OCI-LY7 (cell line): ENCODE results near the gene LPP. TPM values are rescaled to one million over a fixed set of nuclear protein-coding genes. Genes with fewer than 3 reads are reported as not detected.

ENCODE experiments used
- BruUV-seq: library from RNA; stranded (reverse); fragments of 400-500 nt; replicated peaks from 2 replicates; lab custom pipeline; 2021; lab: Mats Ljungman, UMichigan
- CTCF ChIA-PET: fragments of 300-600 bp; sonication (Branson Sonifier 250); formaldehyde crosslinking; loops from one replicate; lab custom pipeline; 2022; ENCODE audit warnings: antibody characterized with exemption; ENCODE audit not compliant: unreplicated experiment; lab: Charles Lee
- POLR2A ChIA-PET: fragments of 300-600 bp; sonication (Branson Sonifier 250); formaldehyde crosslinking; loops from one replicate; lab custom pipeline; 2022; ENCODE audit warnings: antibody characterized with exemption; lab: Charles Lee
- DNase-seq: peaks from one replicate; pipeline ENCODE4 v3.0.0-alpha.2; 2015; ENCODE audit warnings: low spot score
- H2AFZ ChIP-seq: fragments of 200-600 bp; sonication (generic), shearing (Covaris generic); 2 replicates; pipeline ENCODE4 v1.6.1; 2014; ENCODE audit warnings: mild to moderate bottlenecking, antibody characterized with exemption, low read length, moderate library complexity
- H3K27ac ChIP-seq: fragments of 200-600 bp; sonication (generic); 2 replicates; pipeline ENCODE4 v1.5.1; 2014; ENCODE audit warnings: mixed run types, low read depth, mild to moderate bottlenecking, moderate library complexity, low read length, inconsistent platforms; ENCODE audit not compliant: poor library complexity, severe bottlenecking
- H3K36me3 ChIP-seq: fragments of 200-600 bp; sonication (generic); 2 replicates; pipeline ENCODE4 v1.6.1; 2014; ENCODE audit warnings: mild to moderate bottlenecking, antibody characterized with exemption, low read length, moderate library complexity, mixed read lengths; ENCODE audit not compliant: insufficient read depth
- H3K4me1 ChIP-seq: fragments of 200-600 bp; sonication (generic); 2 replicates; pipeline ENCODE4 v1.5.1; 2014; ENCODE audit warnings: mild to moderate bottlenecking, low read length; ENCODE audit not compliant: insufficient read depth, poor library complexity, severe bottlenecking
- H3K4me2 ChIP-seq: fragments of 200-600 bp; sonication (generic); 2 replicates; pipeline ENCODE4 v1.6.1; 2014; ENCODE audit warnings: mild to moderate bottlenecking, low read length
- H3K4me3 ChIP-seq: fragments of 200-600 bp; sonication (generic); 2 replicates; pipeline ENCODE4 v1.5.1; 2014; ENCODE audit warnings: mild to moderate bottlenecking, low read depth, low read length; ENCODE audit not compliant: poor library complexity, severe bottlenecking
- H3K79me2 ChIP-seq: fragments of 200-600 bp; sonication (generic); 2 replicates; pipeline ENCODE4 v1.6.1; 2016; ENCODE audit warnings: low read depth, mild to moderate bottlenecking, low read length, moderate library complexity, mixed read lengths; ENCODE audit not compliant: insufficient read depth
- H3K9me2 ChIP-seq: fragments of 200-600 bp; sonication (generic); 2 replicates; pipeline ENCODE4 v1.6.1; 2016; ENCODE audit warnings: mild to moderate bottlenecking, low read length, mixed read lengths; ENCODE audit not compliant: insufficient read depth
- H3K9me3 ChIP-seq: fragments of 200-600 bp; sonication (generic); 2 replicates; pipeline ENCODE4 v1.6.1; 2014; ENCODE audit warnings: mild to moderate bottlenecking, mixed run types, low read length, mixed read lengths
- H4K20me1 ChIP-seq: fragments of 200-600 bp; sonication (generic); 2 replicates; pipeline ENCODE4 v1.6.1; 2014; ENCODE audit warnings: mild to moderate bottlenecking, antibody characterized with exemption, low read length, moderate library complexity, mixed read lengths; ENCODE audit not compliant: insufficient read depth
- EZH2phosphoT487 ChIP-seq: fragments of 200-600 bp; sonication (generic); IDR thresholded peaks from 2 replicates; pipeline ENCODE4 v1.6.1; 2018; ENCODE audit warnings: low read depth, borderline replicate concordance, mild to moderate bottlenecking, mixed run types, antibody characterized with exemption, low read length, moderate library complexity, mixed read lengths
- intact Hi-C: fragments of 100-400 bp; cut with micrococcal nuclease; formaldehyde crosslinking; loops from one replicate; pipeline ENCODE4 v1.10.0; 2022; ENCODE audit not compliant: unreplicated experiment
- total RNA-seq, 2 experiments: library from RNA; depleted of rRNA in 1 of 2; stranded (reverse); fragments of >200 nt in 1 of 2; shearing (Covaris generic) in 1 of 2; gene quantifications; 2 replicates each; pipeline ENCODE4 v1.2.3, GENCODE V29; 2014 to 2022
- TF ChIP-seq, protein P1 (sequence below): fragments of 200-600 bp; sonication (generic); conservative IDR thresholded peaks from 2 replicates; pipeline ENCODE4 v1.5.1; 2014; ENCODE audit warnings: mild to moderate bottlenecking, antibody characterized with exemption, low read length, moderate library complexity, mixed read lengths

The LPP gene
- total RNA-seq, 2 experiments from 2014 or later: 10.9 to 119 TPM

DNA sequence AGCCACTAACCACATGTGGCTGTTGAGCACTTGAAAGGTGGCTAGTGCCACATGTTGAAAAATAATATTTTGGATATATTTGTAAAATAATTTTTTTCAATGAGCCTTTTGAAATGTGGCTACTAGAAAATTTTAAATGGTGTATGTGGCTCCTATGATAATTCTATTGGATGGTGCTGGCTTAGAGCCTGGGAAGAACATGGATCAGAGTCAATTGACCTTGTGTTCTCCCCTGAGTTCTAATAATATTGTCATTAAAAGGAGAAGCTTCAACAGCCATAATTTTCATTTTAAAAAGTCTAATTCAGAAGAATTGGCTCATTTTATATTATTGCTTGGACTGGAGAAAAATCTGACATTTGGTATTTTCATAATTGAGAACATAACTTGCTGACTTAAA is 167.3 kb downstream of the LPP start:
- Histone ChIP-seq H3K27ac (no peak overlapping the region), H4K20me1 (no peaks in the 10 kb centered on the region), H3K79me2 (no peaks in the 10 kb centered on the region), H3K4me3 (no peak overlapping the region), H3K36me3 (no peaks in the 10 kb centered on the region; the same call in 1 of the 2 replicates), H3K4me1 (peaks cover 3% of the 10 kb centered on the region), H3K9me2 (no peaks in the 10 kb centered on the region), H3K9me3 (no peaks in the 10 kb centered on the region), H3K4me2 (no peak overlapping the region), H2AFZ (no peak overlapping the region)
- POLR2A ChIA-PET: interaction anchor here (0.6 to 1.7 kb wide), 6 partner anchors 9 to 321 kb away, joined by 3 to 6 read pairs (median 4); no protein-coding TSS in a partner anchor
- intact Hi-C loops: no loop called here
- CTCF ChIA-PET: no interaction called here
- DNase-seq: no peak
- TF ChIP-seq, protein P1, sequence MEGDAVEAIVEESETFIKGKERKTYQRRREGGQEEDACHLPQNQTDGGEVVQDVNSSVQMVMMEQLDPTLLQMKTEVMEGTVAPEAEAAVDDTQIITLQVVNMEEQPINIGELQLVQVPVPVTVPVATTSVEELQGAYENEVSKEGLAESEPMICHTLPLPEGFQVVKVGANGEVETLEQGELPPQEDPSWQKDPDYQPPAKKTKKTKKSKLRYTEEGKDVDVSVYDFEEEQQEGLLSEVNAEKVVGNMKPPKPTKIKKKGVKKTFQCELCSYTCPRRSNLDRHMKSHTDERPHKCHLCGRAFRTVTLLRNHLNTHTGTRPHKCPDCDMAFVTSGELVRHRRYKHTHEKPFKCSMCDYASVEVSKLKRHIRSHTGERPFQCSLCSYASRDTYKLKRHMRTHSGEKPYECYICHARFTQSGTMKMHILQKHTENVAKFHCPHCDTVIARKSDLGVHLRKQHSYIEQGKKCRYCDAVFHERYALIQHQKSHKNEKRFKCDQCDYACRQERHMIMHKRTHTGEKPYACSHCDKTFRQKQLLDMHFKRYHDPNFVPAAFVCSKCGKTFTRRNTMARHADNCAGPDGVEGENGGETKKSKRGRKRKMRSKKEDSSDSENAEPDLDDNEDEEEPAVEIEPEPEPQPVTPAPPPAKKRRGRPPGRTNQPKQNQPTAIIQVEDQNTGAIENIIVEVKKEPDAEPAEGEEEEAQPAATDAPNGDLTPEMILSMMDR: no peak
- TF ChIP-seq EZH2phosphoT487: no peak
- BruUV-seq: no TSS peak

DNA sequence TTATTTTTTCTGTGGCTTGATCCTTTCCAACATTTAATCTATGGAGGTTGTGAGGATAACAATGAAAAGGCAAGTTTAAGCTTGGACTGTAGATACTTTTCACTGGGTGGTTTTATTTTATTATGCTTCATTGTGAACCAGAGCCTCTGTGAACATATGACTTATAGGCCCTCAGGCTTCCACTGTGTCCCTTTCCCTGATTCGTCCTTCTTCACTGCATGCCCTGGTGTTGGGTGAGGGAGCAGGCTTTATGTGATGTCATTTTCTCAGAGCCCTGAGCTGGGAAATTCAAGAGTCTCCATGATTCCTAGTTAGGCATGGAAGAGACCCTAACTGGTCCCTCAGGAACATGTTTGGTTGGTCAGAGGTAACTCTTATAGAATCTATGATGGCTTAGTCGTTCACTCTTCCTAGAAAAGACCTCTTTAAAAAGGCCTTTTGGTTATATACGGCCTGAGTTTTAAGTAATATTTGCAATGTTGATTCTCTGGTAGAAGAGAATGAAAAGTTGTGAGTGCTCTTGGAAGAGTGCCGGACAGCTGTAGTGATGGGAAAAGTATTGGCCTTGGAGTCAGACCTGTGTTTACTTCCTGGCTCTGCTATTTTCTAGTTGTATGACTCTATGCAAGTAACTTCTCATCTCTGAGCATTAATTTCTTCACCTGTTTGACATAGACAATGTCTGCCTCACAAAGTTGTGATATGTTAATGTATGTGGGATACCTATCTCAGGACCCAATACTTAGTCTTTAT is 168.4 kb downstream of the LPP start:
- CTCF ChIA-PET: no interaction called here
- no peak for DNase-seq
- H3K36me3 ChIP-seq: no peaks in the 10 kb centered on the region; the same call in 1 of the 2 replicates
- no peaks in the 10 kb centered on the region for H3K79me2 ChIP-seq
- no peaks in the 10 kb centered on the region for H3K9me2 ChIP-seq
- H2AFZ ChIP-seq: no peak overlapping the region
- TF ChIP-seq, protein P1: no peak
- no peak for TF ChIP-seq EZH2phosphoT487
- H4K20me1 ChIP-seq: no peaks in the 10 kb centered on the region
- no TSS peak for BruUV-seq
- POLR2A ChIA-PET: interaction anchor here (0.6 to 1.7 kb wide), 8 partner anchors 8 to 435 kb away, joined by 3 to 5 read pairs (median 4); no protein-coding TSS in a partner anchor
- H3K27ac ChIP-seq: no peak overlapping the region
- H3K9me3 ChIP-seq: no peaks in the 10 kb centered on the region
- intact Hi-C loops: no loop called here
- H3K4me1 ChIP-seq: no peaks in the 10 kb centered on the region
- H3K4me3 ChIP-seq: no peak overlapping the region
- H3K4me2 ChIP-seq: no peak overlapping the region
